HG03354 (cell line): ENCODE measurements around the gene DEFB132.
A peak's percentile ranks its signal among the peaks of the same experiment; 100 is the strongest.

Experiments used
- ATAC-seq: cut with Tn5 transposase; IDR thresholded peaks from one replicate; pipeline ENCODE4 v1.9.1; 2021; ENCODE audit warnings: mild to moderate bottlenecking; ENCODE audit not compliant: unreplicated experiment, poor library complexity, severe bottlenecking

The DEFB132 gene

GRCh38 chr20:290084-290831, 32.7 kb downstream of the DEFB132 start, which contains the start of gene C20orf96:
TSS of gene C20orf96 (minus strand) at chr20:290750. CDS start at chr20:290610, 140 bp downstream.
- peak; percentile 85 for ATAC-seq

- ATAC-seq, result no peak
Observed at GRCh38 chr20:294602-295001, 37.1 kb downstream of the DEFB132 start.

- no peak for ATAC-seq
Observed at GRCh38 chr20:295804-296203, 38.3 kb downstream of the DEFB132 start.

GRCh38 chr20:297098-297924, 39.8 kb downstream of the DEFB132 start, which contains the start of gene ZCCHC3:
TSS of gene ZCCHC3 (plus strand) at chr20:297570. CDS start at chr20:297587, 17 bp downstream.
- peak; percentile 87 for ATAC-seq

- ATAC-seq, result peak; percentile 30
Observed at GRCh38 chr20:297925-298775, 40.6 kb downstream of the DEFB132 start.

GRCh38 chr20:298776-299391, 41.4 kb downstream of the DEFB132 start:
- ATAC-seq, result no peak

GRCh38 chr20:300345-300990, 42.9 kb downstream of the DEFB132 start:
- ATAC-seq, result no peak

- ATAC-seq, result no peak
Observed at GRCh38 chr20:301886-302848, 44.6 kb downstream of the DEFB132 start.

GRCh38 chr20:305745-306144, 48.2 kb downstream of the DEFB132 start:
- no peak for ATAC-seq

- no peak for ATAC-seq
Observed at GRCh38 chr20:308427-309038, 51.0 kb downstream of the DEFB132 start.

- ATAC-seq, result no peak
Observed at GRCh38 chr20:309306-309840, 51.8 kb downstream of the DEFB132 start.

GRCh38 chr20:309841-310644, 52.5 kb downstream of the DEFB132 start:
- ATAC-seq, result peak; percentile 99

GRCh38 chr20:310645-311044, 53.1 kb downstream of the DEFB132 start:
- ATAC-seq, result no peak
